RWPE1 (cell line): Measurements from ENCODE around the gene KLHL35.

Source experiments
- CTCF ChIA-PET: fragments of 350-600 bp; sonication (Branson Sonifier 250); formaldehyde crosslinking; extraction: SDS; loops from one replicate; lab custom pipeline; 2021; lab: Yijun Ruan, JAX
- POLR2A ChIA-PET: fragments of 400-600 bp; formaldehyde crosslinking; extraction: SDS; loops from one replicate; lab custom pipeline; 2020; ENCODE audit warnings: antibody characterized with exemption; ENCODE audit not compliant: low non-redundant PET; lab: Yijun Ruan, JAX
- DNase-seq: peaks from one replicate; pipeline ENCODE4 v3.0.0; 2012; ENCODE audit warnings: low spot score
- H3K27ac ChIP-seq: fragments of 450-650 bp; 2 replicates; pipeline ENCODE4 v1.5.1; 2017
- TF ChIP-seq, protein P1 (sequence below): fragments of 450-650 bp; conservative IDR thresholded peaks from 2 replicates; pipeline ENCODE4 v1.5.1; 2017; ENCODE audit warnings: low read depth, mild to moderate bottlenecking

The KLHL35 gene, protein sequence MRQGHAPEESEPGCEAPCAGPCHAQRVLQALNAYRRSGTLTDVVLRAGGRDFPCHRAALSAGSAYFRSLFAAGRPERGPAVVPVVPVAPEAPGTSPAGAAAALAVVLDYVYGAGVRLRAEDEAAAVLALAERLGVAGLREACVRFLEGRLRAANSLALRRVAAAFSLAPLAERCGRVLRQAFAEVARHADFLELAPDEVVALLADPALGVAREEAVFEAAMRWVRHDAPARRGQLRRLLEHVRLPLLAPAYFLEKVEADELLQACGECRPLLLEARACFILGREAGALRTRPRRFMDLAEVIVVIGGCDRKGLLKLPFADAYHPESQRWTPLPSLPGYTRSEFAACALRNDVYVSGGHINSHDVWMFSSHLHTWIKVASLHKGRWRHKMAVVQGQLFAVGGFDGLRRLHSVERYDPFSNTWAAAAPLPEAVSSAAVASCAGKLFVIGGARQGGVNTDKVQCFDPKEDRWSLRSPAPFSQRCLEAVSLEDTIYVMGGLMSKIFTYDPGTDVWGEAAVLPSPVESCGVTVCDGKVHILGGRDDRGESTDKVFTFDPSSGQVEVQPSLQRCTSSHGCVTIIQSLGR

DNA sequence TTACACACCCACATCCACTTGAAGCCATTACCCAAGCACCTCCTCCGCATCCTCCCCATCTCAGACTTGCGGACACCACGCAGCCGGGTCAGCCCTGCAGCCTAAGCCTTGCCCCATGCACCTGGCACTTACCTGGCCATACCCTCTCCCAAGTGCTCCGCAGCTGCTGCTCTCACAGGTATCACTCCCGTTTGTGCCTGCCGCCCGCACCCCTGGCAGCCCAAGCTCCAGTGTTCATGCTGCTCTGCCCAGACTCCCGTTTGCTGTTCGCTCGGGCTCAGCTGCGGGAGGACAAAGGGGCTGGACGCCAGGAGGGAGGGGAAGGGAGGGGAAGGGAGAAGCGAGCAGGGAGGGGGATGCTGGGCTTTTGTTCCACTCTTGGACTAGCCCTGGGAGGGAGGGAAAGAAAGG, at the start of gene KLHL35:
Gene KLHL35, minus strand, starts transcription at position 293 of the 411 bp plus-strand sequence. CDS start 2,574 bp downstream, outside the sequence.
- POLR2A ChIA-PET: no interaction called here
- DNase-seq: no peak
- no peak within 1 kb of the TSS for H3K27ac ChIP-seq
- CTCF ChIA-PET: interaction anchor here (0.5 to 0.9 kb wide), 4 partner anchors 90 to 287 kb away, joined by 3 to 5 read pairs (median 3); no protein-coding TSS in a partner anchor
- TF ChIP-seq, protein P1, sequence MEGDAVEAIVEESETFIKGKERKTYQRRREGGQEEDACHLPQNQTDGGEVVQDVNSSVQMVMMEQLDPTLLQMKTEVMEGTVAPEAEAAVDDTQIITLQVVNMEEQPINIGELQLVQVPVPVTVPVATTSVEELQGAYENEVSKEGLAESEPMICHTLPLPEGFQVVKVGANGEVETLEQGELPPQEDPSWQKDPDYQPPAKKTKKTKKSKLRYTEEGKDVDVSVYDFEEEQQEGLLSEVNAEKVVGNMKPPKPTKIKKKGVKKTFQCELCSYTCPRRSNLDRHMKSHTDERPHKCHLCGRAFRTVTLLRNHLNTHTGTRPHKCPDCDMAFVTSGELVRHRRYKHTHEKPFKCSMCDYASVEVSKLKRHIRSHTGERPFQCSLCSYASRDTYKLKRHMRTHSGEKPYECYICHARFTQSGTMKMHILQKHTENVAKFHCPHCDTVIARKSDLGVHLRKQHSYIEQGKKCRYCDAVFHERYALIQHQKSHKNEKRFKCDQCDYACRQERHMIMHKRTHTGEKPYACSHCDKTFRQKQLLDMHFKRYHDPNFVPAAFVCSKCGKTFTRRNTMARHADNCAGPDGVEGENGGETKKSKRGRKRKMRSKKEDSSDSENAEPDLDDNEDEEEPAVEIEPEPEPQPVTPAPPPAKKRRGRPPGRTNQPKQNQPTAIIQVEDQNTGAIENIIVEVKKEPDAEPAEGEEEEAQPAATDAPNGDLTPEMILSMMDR: no peak

DNA sequence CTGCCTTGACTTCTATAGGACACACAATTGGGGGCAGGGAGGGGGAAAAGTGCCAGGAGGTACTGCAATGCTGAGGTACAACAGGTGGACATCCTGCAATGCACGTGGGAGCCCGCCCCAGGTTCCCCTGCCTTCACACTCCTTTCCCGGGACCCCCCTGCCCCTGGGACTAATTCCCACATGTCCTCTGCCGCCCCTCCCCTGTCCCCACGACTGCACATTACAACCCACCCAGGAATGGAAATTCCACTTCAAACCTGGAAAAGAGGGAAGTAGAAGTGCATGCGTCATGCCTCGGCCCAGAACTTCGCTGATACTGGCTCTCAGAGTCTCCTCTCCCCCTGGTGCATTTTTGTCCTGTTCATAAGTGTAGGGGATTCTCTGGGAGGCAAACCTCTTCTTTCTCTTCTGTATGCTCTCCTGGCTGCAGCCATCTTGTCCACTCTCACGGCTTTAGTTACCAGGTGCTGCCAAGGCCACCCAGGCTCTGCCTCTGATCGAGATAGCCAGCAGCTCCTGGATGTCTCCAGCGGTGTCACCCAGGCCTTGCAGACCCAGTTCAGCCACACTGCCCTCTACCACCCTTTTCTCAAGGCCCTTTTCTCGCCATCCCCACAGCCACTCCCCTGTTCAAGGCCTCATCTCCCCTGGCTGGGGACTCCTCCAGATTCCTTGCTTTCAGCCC, 49.1 kb upstream of the KLHL35 start:
- H3K27ac ChIP-seq: no peak overlapping the region
- CTCF ChIA-PET: no interaction called here
- DNase-seq: no peak
- TF ChIP-seq, protein P1: no peak
- POLR2A ChIA-PET: no interaction called here

DNA sequence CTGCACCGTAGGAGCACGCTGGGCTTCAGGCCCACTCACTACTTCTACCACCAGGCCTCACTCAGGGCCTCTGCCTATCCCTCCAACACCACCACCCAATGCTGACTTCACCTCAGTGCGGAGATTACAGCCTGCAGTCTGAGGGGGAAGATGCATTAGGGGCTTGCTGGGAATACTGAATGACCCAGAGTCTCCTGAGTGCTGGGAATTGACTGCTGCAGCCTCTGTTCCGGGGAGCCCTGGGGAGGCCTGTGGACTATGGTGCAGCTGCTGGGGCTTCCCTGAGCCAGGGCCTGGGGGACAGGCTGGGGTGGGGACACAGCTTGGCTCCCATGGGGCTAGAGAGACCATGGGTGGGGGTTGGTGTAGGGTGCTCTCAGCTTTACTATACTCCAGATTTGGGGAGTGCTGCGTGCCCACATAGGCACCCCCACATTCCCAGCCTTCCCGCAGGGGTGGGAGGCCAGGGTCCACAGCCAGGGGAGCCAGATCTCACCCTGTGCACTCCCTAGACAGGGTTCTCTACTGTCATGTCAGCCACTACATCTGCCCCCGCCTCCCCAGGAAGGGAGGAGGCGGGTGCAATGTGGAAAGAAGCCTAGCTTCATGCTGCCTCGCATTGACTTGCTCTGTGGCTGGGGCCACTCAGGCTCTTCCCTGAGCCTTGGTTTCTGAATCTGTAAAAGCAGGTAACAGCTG, 48.4 kb upstream of the KLHL35 start:
- TF ChIP-seq, protein P1: no peak
- no peak for DNase-seq
- ChIA-PET CTCF (interaction anchor here (0.7 kb wide), 1 partner anchor 152 kb away, joined by 4 read pairs; no protein-coding TSS in a partner anchor), POLR2A (no interaction called here)
- H3K27ac ChIP-seq: no peak overlapping the region

DNA sequence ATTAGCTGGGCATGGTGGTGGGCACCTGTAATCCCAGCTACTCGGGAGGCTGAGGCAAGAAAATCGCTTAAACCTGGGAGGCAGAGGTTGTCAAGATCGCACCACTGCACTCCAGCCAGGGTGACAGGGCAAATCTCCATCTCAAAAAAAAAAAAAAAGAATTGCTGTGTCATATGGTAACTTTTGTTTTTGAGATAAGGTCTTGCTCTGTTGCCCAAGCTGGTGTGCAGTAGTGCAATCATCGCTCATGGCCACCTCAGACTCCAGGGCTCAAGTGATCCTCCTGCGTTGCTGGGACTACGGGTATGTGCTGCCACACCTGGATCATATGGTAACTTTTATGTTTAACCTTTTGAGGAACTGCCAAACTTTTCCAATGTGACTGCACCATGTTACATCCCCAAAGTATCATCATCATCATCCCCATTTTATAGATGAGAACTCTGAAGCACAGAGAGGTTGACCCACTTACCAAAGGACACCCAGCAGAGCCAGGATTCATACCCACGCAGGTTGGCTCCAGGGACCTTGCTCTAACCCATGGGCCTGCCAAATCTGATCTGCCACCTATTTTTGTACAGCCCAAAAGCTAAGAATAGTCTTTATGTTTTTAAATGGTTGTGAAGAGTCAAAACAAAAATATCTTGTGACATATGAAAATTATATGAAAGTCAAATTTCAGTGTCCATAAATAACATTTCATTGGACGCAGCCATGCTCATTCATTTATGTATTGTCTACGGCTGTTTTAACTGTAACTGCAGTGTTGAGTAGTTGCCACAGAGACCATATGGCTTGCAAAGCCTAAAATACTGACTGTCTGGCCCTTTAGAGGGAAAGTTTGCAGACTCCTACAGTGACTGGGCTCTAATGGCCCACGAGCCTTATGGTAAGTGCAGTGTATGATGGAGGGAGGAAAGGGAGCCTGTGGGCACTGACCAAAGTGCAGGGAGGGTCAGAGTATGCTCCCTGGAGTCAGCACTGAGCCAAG, 47.5 kb upstream of the KLHL35 start:
- TF ChIP-seq, protein P1: no peak
- ChIA-PET CTCF (interaction anchor here (0.7 kb wide), 1 partner anchor 151 kb away, joined by 4 read pairs; no protein-coding TSS in a partner anchor), POLR2A (no interaction called here)
- H3K27ac ChIP-seq: no peak overlapping the region
- DNase-seq: no peak

DNA sequence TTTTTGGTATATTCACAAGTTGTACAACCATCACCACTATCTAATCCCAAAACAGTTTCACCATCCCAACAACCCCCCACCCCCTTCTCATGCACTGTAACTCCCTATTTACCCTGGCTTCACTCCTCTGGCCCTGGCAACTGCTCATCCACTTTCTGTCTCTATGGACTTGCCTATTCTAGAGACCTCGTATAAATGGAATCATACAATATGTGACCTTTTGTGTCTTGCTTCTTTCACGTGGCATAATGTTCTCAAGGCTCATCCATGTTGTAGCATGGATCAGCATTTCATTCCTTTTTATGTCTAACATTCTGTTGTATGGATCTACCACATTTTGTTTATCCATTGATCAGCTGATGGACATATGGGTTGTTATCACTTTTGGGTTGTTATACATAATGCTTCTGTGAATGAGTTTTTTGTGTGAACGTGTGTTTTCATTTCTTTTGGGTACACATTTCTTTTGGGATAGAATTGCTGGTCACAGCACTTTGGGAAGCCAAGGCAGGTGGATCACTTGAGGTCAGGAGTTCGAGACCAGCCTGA, 46.7 kb upstream of the KLHL35 start:
- CTCF ChIA-PET: no interaction called here

More for the DNA sequence above, 46.7 kb upstream of the KLHL35 start:
- no peak for DNase-seq
- TF ChIP-seq, protein P1: no peak
- no peak overlapping the region for H3K27ac ChIP-seq
- POLR2A ChIA-PET: no interaction called here
